Left cardiac atrium (tissue), 4 donors: ENCODE measurements around the gene FBXW10. TPM values are rescaled to one million over a fixed set of nuclear protein-coding genes. Genes with fewer than 3 reads are reported as not detected.
"Not testable (repeated sequence)": the region's sequence is repeated elsewhere in the genome, so short reads cannot be mapped to it uniquely, and the experiment has no call there.

Experiments
- ATAC-seq, 2 donors: fragments of 200-7000 bp; cut with Tn5 transposase; one replicate each; pipeline ENCODE4 v1.9.1; 2020; ENCODE audit warnings: mild to moderate bottlenecking in 2 of 2, moderate library complexity in 2 of 2
- DNase-seq: peaks from one replicate; pipeline ENCODE4 v3.0.0-alpha.2; 2020
- intact Hi-C, 2 donors: fragments of 100-400 bp; cut with DNase I; formaldehyde crosslinking; loops; one replicate each; pipeline versions ENCODE4 v1.14.1 to v1.15.1; 2022 to 2023
- long read RNA-seq: library from polyadenylated mRNA; unstranded; transcript quantifications from one replicate; pipeline ENCODE4 v2.0.0, GENCODE V29; 2021
- total RNA-seq, 2 donors: library from RNA; stranded (reverse); fragmentation: NEBNext Ultra II Directional; extraction: Animal tissue kit (Norgen Biotek cat#: 25700); gene quantifications; one replicate each; pipeline ENCODE4 v1.2.1, GENCODE V29; 2021
- donor health status: DM: no; HTN: yes; CAD: no.
- donor health status: DM: no; HTN: yes; CAD: no; lungs with severe emphysema.
- donor health status: DM: yes; HTN: yes; CAD: no.
- donor health status: Dilated cardiomyopathy.

FBXW10 gene
- under 1 TPM in 1 of 2 donors, not detected in 1; 0.08 TPM for total RNA-seq
- long read RNA-seq, partial matches to known transcripts, result 0 of 1 reads
- long read RNA-seq, other reads (novel, unspliced or antisense), result 1 of 1 reads

GRCh38 chr17:18743699-18744421 lies at the start of gene FBXW10:
Gene FBXW10, plus strand, starts transcription at chr17:18744054. Its CDS starts 191 bp downstream, at chr17:18744245.
- intact Hi-C loops, DNase-seq: not testable (repeated sequence)
- peak; percentile 77 to 88 for ATAC-seq

GRCh38 chr17:18695143-18695542 lies 48.7 kb upstream of the FBXW10 start:
- ATAC-seq, result not testable (repeated sequence)

GRCh38 chr17:18698473-18699103 lies 45.3 kb upstream of the FBXW10 start:
- DNase-seq, ATAC-seq, intact Hi-C loops: not testable (repeated sequence)

More at GRCh38 chr17:18695143-18695542, 48.7 kb upstream of the FBXW10 start:
- DNase-seq, intact Hi-C loops: not testable (repeated sequence)

- DNase-seq, intact Hi-C loops, ATAC-seq: not testable (repeated sequence)
Observed at GRCh38 chr17:18705955-18706354, 37.9 kb upstream of the FBXW10 start.

- intact Hi-C loops, DNase-seq, ATAC-seq: not testable (repeated sequence)
Observed at GRCh38 chr17:18708215-18708614, 35.6 kb upstream of the FBXW10 start.

- intact Hi-C loops, result not testable (repeated sequence)
- ATAC-seq (peak; percentile 72), DNase-seq (peak; percentile 72)
Observed at GRCh38 chr17:18712354-18712999, 31.4 kb upstream of the FBXW10 start.

GRCh38 chr17:18718643-18719427 lies 25.0 kb upstream of the FBXW10 start:
- ATAC-seq, intact Hi-C loops, DNase-seq: not testable (repeated sequence)

- ATAC-seq, DNase-seq, intact Hi-C loops: not testable (repeated sequence)
Observed at GRCh38 chr17:18719428-18720110, 24.3 kb upstream of the FBXW10 start.

- intact Hi-C loops, DNase-seq: not testable (repeated sequence)
- peak; percentile 87 to 91 for ATAC-seq
Observed at GRCh38 chr17:18721775-18722547, 21.9 kb upstream of the FBXW10 start.

GRCh38 chr17:18722612-18723011 lies 21.2 kb upstream of the FBXW10 start:
- DNase-seq, intact Hi-C loops: not testable (repeated sequence)
- peak in 1 of 2 donors; percentile 10 for ATAC-seq

GRCh38 chr17:18723509-18723908 lies 20.3 kb upstream of the FBXW10 start:
- intact Hi-C loops, ATAC-seq, DNase-seq: not testable (repeated sequence)

GRCh38 chr17:18732438-18732837 lies 11.4 kb upstream of the FBXW10 start:
- ATAC-seq, result peak in 1 of 2 donors; percentile 49

GRCh38 chr17:18733350-18733749 lies 10.5 kb upstream of the FBXW10 start:
- DNase-seq, intact Hi-C loops: not testable (repeated sequence)
- peak in 1 of 2 donors; percentile 63 for ATAC-seq

More at GRCh38 chr17:18732438-18732837, 11.4 kb upstream of the FBXW10 start:
- DNase-seq, intact Hi-C loops: not testable (repeated sequence)

- intact Hi-C loops, ATAC-seq, DNase-seq: not testable (repeated sequence)
Observed at GRCh38 chr17:18739616-18740391, 4.0 kb upstream of the FBXW10 start.

GRCh38 chr17:18741228-18741627 lies 2.6 kb upstream of the FBXW10 start:
- ATAC-seq, result peak in 1 of 2 donors; percentile 61
- intact Hi-C loops, result not testable (repeated sequence)

GRCh38 chr17:18744726-18745125 lies 872 bp downstream of the FBXW10 start:
- not testable (repeated sequence) for ATAC-seq

More at GRCh38 chr17:18741228-18741627, 2.6 kb upstream of the FBXW10 start:
- DNase-seq, result not testable (repeated sequence)

More at GRCh38 chr17:18744726-18745125, 872 bp downstream of the FBXW10 start:
- DNase-seq, intact Hi-C loops: not testable (repeated sequence)
